CD4-positive, alpha-beta T cell treated with Interleukin-17A for 4 hours (primary cell): Measurements from ENCODE around the gene ST6GAL1.
"Not testable (repeated sequence)": the region's sequence is repeated elsewhere in the genome, so short reads cannot be mapped to it uniquely, and the experiment has no call there.

Experiments
- DNase-seq: peaks from one replicate; pipeline ENCODE4 v3.0.0-alpha.2; 2020; ENCODE audit warnings: mixed read lengths

Gene ST6GAL1

GRCh38 chr3:186973702-186974101 lies 43.4 kb downstream of the ST6GAL1 start:
- no peak for DNase-seq

GRCh38 chr3:186974824-186975313 lies 44.5 kb downstream of the ST6GAL1 start:
- DNase-seq: no peak

GRCh38 chr3:186975726-186976125 lies 45.4 kb downstream of the ST6GAL1 start:
- DNase-seq: no peak

GRCh38 chr3:186976837-186977750 lies 46.8 kb downstream of the ST6GAL1 start:
- no peak for DNase-seq

GRCh38 chr3:186978712-186979111 lies 48.4 kb downstream of the ST6GAL1 start:
- no peak for DNase-seq

GRCh38 chr3:186979852-186980251 lies 49.5 kb downstream of the ST6GAL1 start:
- DNase-seq: no peak

GRCh38 chr3:186980989-186981388 lies 50.7 kb downstream of the ST6GAL1 start:
- no peak for DNase-seq

- no peak for DNase-seq
Measured at GRCh38 chr3:186983659-186984058, 53.3 kb downstream of the ST6GAL1 start.

- DNase-seq: no peak
Measured at GRCh38 chr3:186984064-186984463, 53.7 kb downstream of the ST6GAL1 start.

- no peak for DNase-seq
Measured at GRCh38 chr3:186985661-186986364, 55.5 kb downstream of the ST6GAL1 start.

GRCh38 chr3:186986406-186986805 lies 56.1 kb downstream of the ST6GAL1 start:
- no peak for DNase-seq

- DNase-seq: no peak
Measured at GRCh38 chr3:186986816-186987215, 56.5 kb downstream of the ST6GAL1 start.

- DNase-seq: no peak
Measured at GRCh38 chr3:186988806-186989205, 58.5 kb downstream of the ST6GAL1 start.

- no peak for DNase-seq
Measured at GRCh38 chr3:186989429-186989828, 59.1 kb downstream of the ST6GAL1 start.

GRCh38 chr3:186990277-186990676 lies 60.0 kb downstream of the ST6GAL1 start:
- no peak for DNase-seq

- DNase-seq: no peak
Measured at GRCh38 chr3:186990878-186991308, 60.6 kb downstream of the ST6GAL1 start.

GRCh38 chr3:186991470-186991869 lies 61.1 kb downstream of the ST6GAL1 start:
- no peak for DNase-seq

GRCh38 chr3:186992096-186992495 lies 61.8 kb downstream of the ST6GAL1 start:
- DNase-seq: not testable (repeated sequence)

GRCh38 chr3:186993210-186993782 lies 63.0 kb downstream of the ST6GAL1 start:
- no peak for DNase-seq

- DNase-seq: no peak
Measured at GRCh38 chr3:186994000-186994955, 64.0 kb downstream of the ST6GAL1 start.

GRCh38 chr3:186996356-186996755 lies 66.0 kb downstream of the ST6GAL1 start:
- DNase-seq: no peak

GRCh38 chr3:186997061-186997460 lies 66.7 kb downstream of the ST6GAL1 start:
- DNase-seq: no peak
